GM21529 (cell line): ENCODE data around the gene MAGEE1.

Source experiments
- ATAC-seq: cut with Tn5 transposase; IDR thresholded peaks from one replicate; pipeline ENCODE4 v1.9.1; 2021; ENCODE audit not compliant: unreplicated experiment

MAGEE1 gene

GRCh38 chrX:76427560-76428242 is at the start of gene MAGEE1:
MAGEE1 (plus strand) TSS chrX:76427710; CDS start chrX:76427931, 221 bp downstream.
- peak; percentile 92 for ATAC-seq

GRCh38 chrX:76398970-76399369 is 28.5 kb upstream of the MAGEE1 start:
- no peak for ATAC-seq

GRCh38 chrX:76407795-76408194 is 19.7 kb upstream of the MAGEE1 start:
- ATAC-seq, result no peak

- ATAC-seq, result peak; percentile 52
Observed at GRCh38 chrX:76420237-76420636, 7.3 kb upstream of the MAGEE1 start.

GRCh38 chrX:76428243-76429130 is 977 bp downstream of the MAGEE1 start:
- ATAC-seq, result peak; percentile 39

GRCh38 chrX:76433219-76433618 is 5.7 kb downstream of the MAGEE1 start:
- ATAC-seq, result no peak

- no peak for ATAC-seq
Observed at GRCh38 chrX:76434103-76434741, 6.7 kb downstream of the MAGEE1 start.

- ATAC-seq, result no peak
Observed at GRCh38 chrX:76439188-76439587, 11.7 kb downstream of the MAGEE1 start.

GRCh38 chrX:76453737-76454406 is 26.4 kb downstream of the MAGEE1 start:
- no peak for ATAC-seq

- peak; percentile 77 for ATAC-seq
Observed at GRCh38 chrX:76454456-76454927, 27.0 kb downstream of the MAGEE1 start.

- no peak for ATAC-seq
Observed at GRCh38 chrX:76477353-76477752, 49.8 kb downstream of the MAGEE1 start.
